Measurements from ENCODE around the gene DGKH. TPM values are rescaled to one million over a fixed set of nuclear protein-coding genes. Genes with fewer than 3 reads are reported as not detected.

The DGKH gene
- total RNA-seq, 2 experiments from 2014 or later, result 6.0 TPM

DNA sequence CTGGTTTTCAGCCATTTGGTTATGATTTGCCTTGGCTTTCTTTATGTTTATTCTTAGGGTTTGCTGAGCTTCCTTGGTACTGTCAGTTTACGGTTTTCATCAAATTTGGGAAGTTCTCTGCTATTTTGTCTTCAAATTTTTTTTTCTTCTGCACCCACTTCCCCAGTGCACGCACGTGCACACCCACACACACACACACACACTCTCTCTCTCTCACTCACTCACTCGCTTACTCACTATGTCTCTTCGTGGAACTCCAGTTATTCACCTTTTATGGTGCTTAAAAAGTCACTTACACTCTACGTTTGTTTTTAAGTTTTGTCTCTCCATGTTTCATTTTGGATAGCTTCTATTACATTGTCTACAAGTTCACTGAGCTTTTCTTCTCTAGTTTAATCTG lies 230.6 kb downstream of the DGKH start:
- DNase-seq (peak in 4 of 14 experiments; percentile 32 to 49 (median 44)), ATAC-seq (ENCODE audit: poor library complexity) (no peak)
- peaks cover 14% of the 10 kb centered on the region for H3K36me3 Mint-ChIP-seq (ENCODE audit: low read depth)
- no peaks in the 10 kb centered on the region for H3K9me3 ChIP-seq (ENCODE audit: control insufficient read depth in 1 of 2, insufficient read depth in 1 of 2, low read length in 2 of 2)
- intact Hi-C loops (cut with DNase I, micrococcal nuclease), result loop anchor here (10.0 kb wide), 2 partner anchors 116 to 1264 kb away; partner anchors contain the start of gene ELF1 (in 1 of the 2)
- POLR2A ChIA-PET, result interaction anchor here (0.7 kb wide), 1 partner anchor 115 kb away, joined by 5 read pairs; no protein-coding TSS in a partner anchor
- H3K4me3 ChIP-seq (ENCODE audit: low read length), result no peak overlapping the region
- H3K27ac Mint-ChIP-seq, result no peak overlapping the region
- peaks cover 40% of the 10 kb centered on the region for H3K4me1 Mint-ChIP-seq (ENCODE audit: low read depth)
- CTCF ChIA-PET, result no interaction called here
- TF ChIP-seq, protein P1, sequence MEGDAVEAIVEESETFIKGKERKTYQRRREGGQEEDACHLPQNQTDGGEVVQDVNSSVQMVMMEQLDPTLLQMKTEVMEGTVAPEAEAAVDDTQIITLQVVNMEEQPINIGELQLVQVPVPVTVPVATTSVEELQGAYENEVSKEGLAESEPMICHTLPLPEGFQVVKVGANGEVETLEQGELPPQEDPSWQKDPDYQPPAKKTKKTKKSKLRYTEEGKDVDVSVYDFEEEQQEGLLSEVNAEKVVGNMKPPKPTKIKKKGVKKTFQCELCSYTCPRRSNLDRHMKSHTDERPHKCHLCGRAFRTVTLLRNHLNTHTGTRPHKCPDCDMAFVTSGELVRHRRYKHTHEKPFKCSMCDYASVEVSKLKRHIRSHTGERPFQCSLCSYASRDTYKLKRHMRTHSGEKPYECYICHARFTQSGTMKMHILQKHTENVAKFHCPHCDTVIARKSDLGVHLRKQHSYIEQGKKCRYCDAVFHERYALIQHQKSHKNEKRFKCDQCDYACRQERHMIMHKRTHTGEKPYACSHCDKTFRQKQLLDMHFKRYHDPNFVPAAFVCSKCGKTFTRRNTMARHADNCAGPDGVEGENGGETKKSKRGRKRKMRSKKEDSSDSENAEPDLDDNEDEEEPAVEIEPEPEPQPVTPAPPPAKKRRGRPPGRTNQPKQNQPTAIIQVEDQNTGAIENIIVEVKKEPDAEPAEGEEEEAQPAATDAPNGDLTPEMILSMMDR (IDR thresholded peaks at IDR 0.05), result no peak
- no peaks in the 10 kb centered on the region for H3K9me3 Mint-ChIP-seq
- H3K36me3 ChIP-seq (ENCODE audit: insufficient read depth, low read length), result no peaks in the 10 kb centered on the region
- no peak overlapping the region for H3K4me3 Mint-ChIP-seq
- H3K4me1 ChIP-seq (ENCODE audit: insufficient read depth, low read length), result peaks cover 24% of the 10 kb centered on the region
- no peak overlapping the region for H3K27ac ChIP-seq (ENCODE audit: low read depth in 1 of 2, low read length in 2 of 2)
- H3K27me3 ChIP-seq (ENCODE audit: control insufficient read depth in 1 of 2, insufficient read depth in 2 of 2, low read length in 2 of 2), result no peaks in the 10 kb centered on the region
- H3K27me3 Mint-ChIP-seq, result no peaks in the 10 kb centered on the region

DNA sequence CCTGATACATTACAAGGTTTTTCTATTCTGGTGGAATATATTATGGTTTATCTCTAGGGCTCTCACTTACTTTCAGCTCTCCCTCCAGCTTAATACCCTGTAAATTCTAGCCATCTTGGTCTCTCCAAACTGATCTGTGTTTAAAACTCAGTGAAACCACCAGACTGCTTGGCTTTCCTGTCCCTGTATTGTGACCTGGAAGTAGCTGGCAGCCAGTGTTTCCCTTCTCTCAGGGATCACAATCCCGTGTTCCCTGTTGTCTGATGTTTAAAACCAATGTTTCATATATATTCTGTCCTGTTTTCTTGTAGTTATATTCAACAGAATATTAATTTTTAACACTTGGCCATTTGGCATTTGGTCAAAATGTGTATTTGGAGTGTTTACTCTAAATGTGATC lies 231.5 kb downstream of the DGKH start:
- Histone ChIP-seq H3K4me3 (ENCODE audit: low read length) (no peak overlapping the region), H3K4me1 (ENCODE audit: insufficient read depth, low read length) (peaks cover 17% of the 10 kb centered on the region), H3K9me3 (ENCODE audit: control insufficient read depth in 1 of 2, insufficient read depth in 1 of 2, low read length in 2 of 2) (no peaks in the 10 kb centered on the region), H3K36me3 (ENCODE audit: insufficient read depth, low read length) (no peaks in the 10 kb centered on the region), H3K27ac (ENCODE audit: low read depth in 1 of 2, low read length in 2 of 2) (no peak overlapping the region), H3K27me3 (ENCODE audit: control insufficient read depth in 1 of 2, insufficient read depth in 2 of 2, low read length in 2 of 2) (no peaks in the 10 kb centered on the region)
- ChIA-PET POLR2A (interaction anchor here (1.3 kb wide), 1 partner anchor 8 kb away, joined by 4 read pairs; the partner anchor contains the start of gene AKAP11), CTCF (no interaction called here)
- intact Hi-C loops (cut with DNase I, micrococcal nuclease), result loop anchor here (10.0 kb wide), 2 partner anchors 115 to 1265 kb away; partner anchors contain the start of gene ELF1 (in 1 of the 2)
- Mint-ChIP-seq H3K27me3 (no peaks in the 10 kb centered on the region), H3K4me1 (ENCODE audit: low read depth) (peaks cover 39% of the 10 kb centered on the region), H3K36me3 (ENCODE audit: low read depth) (peaks cover 21% of the 10 kb centered on the region), H3K4me3 (no peak overlapping the region), H3K9me3 (no peaks in the 10 kb centered on the region), H3K27ac (no peak overlapping the region)
- no peak for ATAC-seq (ENCODE audit: poor library complexity)
- DNase-seq, result no peak
- TF ChIP-seq, protein P1 (IDR thresholded peaks at IDR 0.05), result no peak

DNA sequence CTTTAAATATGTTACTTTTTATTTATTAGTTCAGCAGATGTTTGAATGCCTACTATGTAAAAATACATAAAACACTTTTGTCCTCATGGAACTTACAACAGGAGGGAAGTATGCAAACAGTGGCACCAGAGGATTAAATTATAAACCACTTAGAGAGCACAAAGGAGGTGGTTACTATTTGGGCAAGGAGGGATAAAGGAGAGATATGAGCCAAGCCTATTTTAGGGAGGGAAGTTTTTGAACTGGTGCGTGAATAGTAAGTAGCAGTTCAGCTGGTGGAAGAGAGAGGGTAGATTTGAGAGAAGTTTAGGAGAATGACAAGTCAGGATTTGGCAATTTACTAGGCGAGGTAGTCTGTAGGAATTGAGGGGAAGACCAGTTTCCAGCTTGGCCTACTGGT lies 232.1 kb downstream of the DGKH start:
- H3K27ac ChIP-seq (ENCODE audit: low read depth in 1 of 2, low read length in 2 of 2), result no peak overlapping the region
- H3K4me1 Mint-ChIP-seq (ENCODE audit: low read depth), result peaks cover 39% of the 10 kb centered on the region
- H3K4me3 Mint-ChIP-seq, result no peak overlapping the region
- CTCF ChIA-PET, result no interaction called here
- no peak overlapping the region for H3K4me3 ChIP-seq (ENCODE audit: low read length)
- H3K36me3 Mint-ChIP-seq (ENCODE audit: low read depth), result peaks cover 26% of the 10 kb centered on the region
- POLR2A ChIA-PET, result interaction anchor here (1.3 kb wide), 1 partner anchor 8 kb away, joined by 4 read pairs; the partner anchor contains the start of gene AKAP11
- H3K27ac Mint-ChIP-seq, result no peak overlapping the region
- H3K36me3 ChIP-seq (ENCODE audit: insufficient read depth, low read length), result peaks cover 3% of the 10 kb centered on the region
- H3K27me3 ChIP-seq (ENCODE audit: control insufficient read depth in 1 of 2, insufficient read depth in 2 of 2, low read length in 2 of 2), result no peaks in the 10 kb centered on the region
- no peaks in the 10 kb centered on the region for H3K9me3 Mint-ChIP-seq
- ATAC-seq (ENCODE audit: poor library complexity) (no peak), DNase-seq (no peak)
- H3K27me3 Mint-ChIP-seq, result no peaks in the 10 kb centered on the region
- H3K4me1 ChIP-seq (ENCODE audit: insufficient read depth, low read length), result peaks cover 12% of the 10 kb centered on the region
- TF ChIP-seq, protein P1 (IDR thresholded peaks at IDR 0.05), result no peak
- intact Hi-C loops (cut with DNase I, micrococcal nuclease), result no loop called here
- H3K9me3 ChIP-seq (ENCODE audit: control insufficient read depth in 1 of 2, insufficient read depth in 1 of 2, low read length in 2 of 2), result no peaks in the 10 kb centered on the region
